ENCODE data around the gene CDCP1. TPM values are rescaled to one million over a fixed set of nuclear protein-coding genes. Genes with fewer than 3 reads are reported as not detected.

The CDCP1 gene
- total RNA-seq, 4 donors from 2014 or later, result 77.4 to 85.6 (median 80.3) TPM

GRCh38 chr3:45123581-45124269, 22.5 kb downstream of the CDCP1 start:
- DNase-seq (ENCODE audit: low spot score in 2 of 2), result no peak
- H3K27ac ChIP-seq, result peak overlapping the region; percentile 15
- no peaks in the 10 kb centered on the region for H3K36me3 ChIP-seq
- H3K4me1 ChIP-seq, result peaks cover 48% of the 10 kb centered on the region
- H3K9me3 ChIP-seq, result no peaks in the 10 kb centered on the region
- no peak for TF ChIP-seq EP300 (IDR thresholded peaks at IDR 0.05)
- TF ChIP-seq, protein P1, sequence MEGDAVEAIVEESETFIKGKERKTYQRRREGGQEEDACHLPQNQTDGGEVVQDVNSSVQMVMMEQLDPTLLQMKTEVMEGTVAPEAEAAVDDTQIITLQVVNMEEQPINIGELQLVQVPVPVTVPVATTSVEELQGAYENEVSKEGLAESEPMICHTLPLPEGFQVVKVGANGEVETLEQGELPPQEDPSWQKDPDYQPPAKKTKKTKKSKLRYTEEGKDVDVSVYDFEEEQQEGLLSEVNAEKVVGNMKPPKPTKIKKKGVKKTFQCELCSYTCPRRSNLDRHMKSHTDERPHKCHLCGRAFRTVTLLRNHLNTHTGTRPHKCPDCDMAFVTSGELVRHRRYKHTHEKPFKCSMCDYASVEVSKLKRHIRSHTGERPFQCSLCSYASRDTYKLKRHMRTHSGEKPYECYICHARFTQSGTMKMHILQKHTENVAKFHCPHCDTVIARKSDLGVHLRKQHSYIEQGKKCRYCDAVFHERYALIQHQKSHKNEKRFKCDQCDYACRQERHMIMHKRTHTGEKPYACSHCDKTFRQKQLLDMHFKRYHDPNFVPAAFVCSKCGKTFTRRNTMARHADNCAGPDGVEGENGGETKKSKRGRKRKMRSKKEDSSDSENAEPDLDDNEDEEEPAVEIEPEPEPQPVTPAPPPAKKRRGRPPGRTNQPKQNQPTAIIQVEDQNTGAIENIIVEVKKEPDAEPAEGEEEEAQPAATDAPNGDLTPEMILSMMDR (IDR thresholded peaks at IDR 0.05), result no peak
- no peak for TF ChIP-seq POLR2AphosphoS5 (IDR thresholded peaks at IDR 0.05)
- TF ChIP-seq POLR2A (IDR thresholded peaks at IDR 0.05), result no peak
- 61% methylated on average over 3 of the region's 3 CpGs for whole genome bisulfite sequencing
- H3K27me3 ChIP-seq, result no peaks in the 10 kb centered on the region
- H3K4me3 ChIP-seq, result no peak overlapping the region

- no peak overlapping the region for H3K4me3 ChIP-seq
- no peaks in the 10 kb centered on the region for H3K36me3 ChIP-seq
- H3K9me3 ChIP-seq, result no peaks in the 10 kb centered on the region
- no peak overlapping the region for H3K27ac ChIP-seq
- WGBS, result 53% methylated on average over 5 of the region's 5 CpGs
- H3K4me1 ChIP-seq, result peaks cover 45% of the 10 kb centered on the region
- DNase-seq (ENCODE audit: low spot score in 2 of 2), result no peak
- no peaks in the 10 kb centered on the region for H3K27me3 ChIP-seq
- TF ChIP-seq, protein P1 (IDR thresholded peaks at IDR 0.05), result no peak
- no peak for TF ChIP-seq POLR2AphosphoS5 (IDR thresholded peaks at IDR 0.05)
- no peak for TF ChIP-seq EP300 (IDR thresholded peaks at IDR 0.05)
- no peak for TF ChIP-seq POLR2A (IDR thresholded peaks at IDR 0.05)
Observed at GRCh38 chr3:45123030-45123429, 23.1 kb downstream of the CDCP1 start.

DNA sequence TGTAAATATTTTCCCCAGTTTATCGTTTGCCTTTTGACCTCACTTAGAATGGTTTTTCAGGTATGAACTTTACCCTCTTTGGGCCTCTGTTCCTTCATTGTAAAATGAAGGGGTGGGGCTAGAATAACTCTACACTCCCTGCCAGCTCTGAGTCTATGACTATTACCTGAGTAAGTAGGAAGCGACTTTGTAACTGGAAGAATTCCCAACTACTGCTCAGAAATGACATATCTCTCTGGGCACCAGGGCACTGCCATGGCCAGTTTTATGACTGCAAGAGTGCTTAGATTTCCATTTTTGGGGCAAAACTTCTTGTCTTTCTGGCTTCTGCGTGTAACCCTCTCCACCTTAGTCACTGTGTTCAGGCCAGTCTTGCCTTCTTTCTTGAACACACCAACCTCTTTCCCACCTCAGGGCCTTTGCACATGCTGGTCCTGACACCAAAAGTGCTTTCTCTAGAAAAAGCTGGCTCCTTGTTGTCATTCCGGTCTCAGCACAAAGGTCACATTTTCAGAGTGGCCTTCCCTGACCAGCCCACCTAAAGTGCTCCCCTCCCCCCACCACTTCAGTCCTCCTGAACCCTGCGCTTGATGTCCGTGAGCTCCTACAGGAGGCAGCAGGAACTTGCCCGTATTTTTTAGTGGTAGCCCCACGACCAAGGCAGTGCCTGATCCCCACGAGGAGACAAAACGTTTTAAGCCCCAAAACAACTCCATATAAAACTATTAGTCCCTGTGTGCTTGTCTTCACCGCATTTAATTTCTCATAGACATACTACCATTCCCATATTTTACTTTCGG, 25.6 kb downstream of the CDCP1 start:
- no peak for DNase-seq (ENCODE audit: low spot score in 2 of 2)
- no peaks in the 10 kb centered on the region for H3K9me3 ChIP-seq
- TF ChIP-seq EP300 (IDR thresholded peaks at IDR 0.05), result no peak
- no peak for TF ChIP-seq POLR2AphosphoS5 (IDR thresholded peaks at IDR 0.05)
- TF ChIP-seq POLR2A (IDR thresholded peaks at IDR 0.05), result no peak
- TF ChIP-seq, protein P1 (IDR thresholded peaks at IDR 0.05), result no peak
- WGBS, result 79% methylated on average over 12 of the region's 12 CpGs
- no peaks in the 10 kb centered on the region for H3K27me3 ChIP-seq
- peaks cover 28% of the 10 kb centered on the region for H3K4me1 ChIP-seq
- no peak overlapping the region for H3K4me3 ChIP-seq
- H3K36me3 ChIP-seq, result no peaks in the 10 kb centered on the region
- no peak overlapping the region for H3K27ac ChIP-seq

GRCh38 chr3:45119824-45120358, 26.3 kb downstream of the CDCP1 start:
- H3K36me3 ChIP-seq, result no peaks in the 10 kb centered on the region
- 69% methylated on average over 2 of the region's 2 CpGs for WGBS
- DNase-seq (ENCODE audit: low spot score in 2 of 2), result no peak
- peaks cover 25% of the 10 kb centered on the region for H3K4me1 ChIP-seq
- no peaks in the 10 kb centered on the region for H3K9me3 ChIP-seq
- TF ChIP-seq, protein P1 (IDR thresholded peaks at IDR 0.05), result no peak
- TF ChIP-seq POLR2A (IDR thresholded peaks at IDR 0.05) (no peak), EP300 (IDR thresholded peaks at IDR 0.05) (no peak), POLR2AphosphoS5 (IDR thresholded peaks at IDR 0.05) (no peak)
- no peaks in the 10 kb centered on the region for H3K27me3 ChIP-seq
- no peak overlapping the region for H3K27ac ChIP-seq
- H3K4me3 ChIP-seq, result no peak overlapping the region

DNA sequence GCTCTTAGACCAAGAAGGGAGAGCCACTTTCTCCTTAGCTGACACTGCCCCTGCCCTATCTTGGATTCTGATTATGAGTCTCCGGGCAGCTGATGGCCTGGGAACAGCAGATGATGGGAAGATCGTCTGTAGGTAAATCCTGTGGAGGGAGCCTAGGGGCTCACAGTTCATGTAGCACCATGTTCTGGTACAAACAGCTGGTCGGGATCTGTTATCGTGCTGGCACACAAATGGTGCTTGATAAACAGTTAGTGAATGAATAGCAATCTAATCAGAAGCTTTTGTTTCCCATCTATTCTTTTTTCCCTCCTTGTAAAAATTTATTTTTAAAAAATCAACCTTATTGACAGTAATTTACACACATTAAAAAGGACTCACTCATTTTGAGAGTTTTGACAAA, 26.8 kb downstream of the CDCP1 start:
- 61% methylated on average over 4 of the region's 4 CpGs for WGBS
- no peak for DNase-seq (ENCODE audit: low spot score in 2 of 2)
- H3K36me3 ChIP-seq, result no peaks in the 10 kb centered on the region
- no peaks in the 10 kb centered on the region for H3K27me3 ChIP-seq
- H3K27ac ChIP-seq, result no peak overlapping the region
- H3K4me3 ChIP-seq, result no peak overlapping the region
- TF ChIP-seq POLR2AphosphoS5 (IDR thresholded peaks at IDR 0.05), result no peak
- no peak for TF ChIP-seq EP300 (IDR thresholded peaks at IDR 0.05)
- TF ChIP-seq, protein P1 (IDR thresholded peaks at IDR 0.05), result no peak
- no peak for TF ChIP-seq POLR2A (IDR thresholded peaks at IDR 0.05)
- H3K4me1 ChIP-seq, result peaks cover 22% of the 10 kb centered on the region
- H3K9me3 ChIP-seq, result no peaks in the 10 kb centered on the region
